PC-3 (cell line): ENCODE data around the gene ARSG. TPM values are rescaled to one million over a fixed set of nuclear protein-coding genes. Genes with fewer than 3 reads are reported as not detected.

Source experiments
- ATAC-seq: fragments of 200-7000 bp; cut with Tn5 transposase; 2 replicates; pipeline ENCODE4 v1.9.1; 2020; ENCODE audit warnings: mild to moderate bottlenecking, moderate library complexity
- BruUV-seq: library from RNA; stranded (reverse); fragments of 400-500 nt; replicated peaks from 2 replicates; lab custom pipeline; 2021; lab: Mats Ljungman, UMichigan
- CTCF ChIA-PET: fragments of 300-600 bp; sonication (Branson Sonifier 250); formaldehyde crosslinking; loops from one replicate; lab custom pipeline; 2022; ENCODE audit warnings: antibody characterized with exemption; lab: Charles Lee
- POLR2A ChIA-PET: fragments of 300-600 bp; sonication (Branson Sonifier 250); formaldehyde crosslinking; loops from one replicate; lab custom pipeline; 2022; ENCODE audit warnings: antibody characterized with exemption; ENCODE audit not compliant: unreplicated experiment; lab: Charles Lee
- DNase-seq: peaks from one replicate; pipeline ENCODE4 v3.0.0-alpha.2; 2015
- H2AFZ ChIP-seq: fragments of 300-600 bp; sonication (generic); 2 replicates; pipeline ENCODE4 v1.6.0; 2016; ENCODE audit warnings: antibody characterized with exemption, low read length
- H3F3A ChIP-seq: fragments of 300-600 bp; sonication (generic); one replicate; pipeline ENCODE4 v1.6.0; 2017; ENCODE audit warnings: antibody characterized with exemption, low read length, control low read depth, mild to moderate bottlenecking; ENCODE audit not compliant: unreplicated experiment
- H3K27ac ChIP-seq: fragments of 300-600 bp; sonication (generic); 2 replicates; pipeline ENCODE4 v1.5.1; 2016; ENCODE audit warnings: mild to moderate bottlenecking, low read length
- H3K27me3 ChIP-seq: fragments of 300-600 bp; sonication (generic); 2 replicates; pipeline ENCODE4 v1.6.1; 2016; ENCODE audit warnings: low read length, mixed read lengths
- H3K36me3 ChIP-seq: fragments of 300-600 bp; sonication (generic); 2 replicates; pipeline ENCODE4 v1.6.1; 2016; ENCODE audit warnings: low read depth, mixed run types, low read length, mixed read lengths
- H3K4me1 ChIP-seq: fragments of 300-600 bp; sonication (generic); 2 replicates; pipeline ENCODE4 v1.5.1; 2016; ENCODE audit warnings: low read length; ENCODE audit not compliant: insufficient read depth
- H3K4me2 ChIP-seq: fragments of 300-600 bp; sonication (generic); 2 replicates; pipeline ENCODE4 v1.6.0; 2016; ENCODE audit warnings: low read length
- H3K4me3 ChIP-seq: fragments of 300-600 bp; sonication (generic); 2 replicates; pipeline ENCODE4 v1.5.1; 2016; ENCODE audit warnings: mild to moderate bottlenecking, low read length, mixed read lengths
- H3K79me2 ChIP-seq: fragments of 300-600 bp; sonication (generic); 2 replicates; pipeline ENCODE4 v1.6.1; 2017; ENCODE audit warnings: low read length, mixed read lengths
- H3K9ac ChIP-seq: fragments of 300-600 bp; sonication (generic); 2 replicates; pipeline ENCODE4 v1.6.0; 2016; ENCODE audit warnings: mild to moderate bottlenecking, low read length
- H3K9me2 ChIP-seq: fragments of 300-600 bp; sonication (generic); replicated peaks from 2 replicates; pipeline ENCODE4 v1.6.1; 2016; ENCODE audit warnings: mixed run types, low read length, mixed read lengths
- H3K9me3 ChIP-seq: fragments of 300-600 bp; sonication (generic); 2 replicates; pipeline ENCODE4 v1.6.1; 2016; ENCODE audit warnings: low read length, mixed read lengths
- H4K20me1 ChIP-seq: fragments of 300-600 bp; sonication (generic); 2 replicates; pipeline ENCODE4 v1.6.1; 2016; ENCODE audit warnings: low read length, mixed read lengths
- CTCF ChIP-seq: fragments of 300-600 bp; sonication (generic); conservative IDR thresholded peaks from 2 replicates; pipeline ENCODE4 v1.5.1; 2017; ENCODE audit warnings: antibody characterized with exemption, low read depth, mild to moderate bottlenecking, low read length
- EZH2 ChIP-seq: fragments of 300-600 bp; sonication (generic); IDR thresholded peaks from one replicate; pipeline ENCODE4 v1.6.1; 2017; ENCODE audit warnings: antibody characterized with exemption, mild to moderate bottlenecking, low read length; ENCODE audit not compliant: unreplicated experiment
- EZH2phosphoT487 ChIP-seq: fragments of 300-600 bp; sonication (generic); IDR thresholded peaks from 2 replicates; pipeline ENCODE4 v1.6.1; 2018; ENCODE audit warnings: mild to moderate bottlenecking, antibody characterized with exemption, low read length, borderline replicate concordance
- intact Hi-C: fragments of 100-400 bp; cut with micrococcal nuclease; formaldehyde crosslinking; loops from 2 replicates; pipeline ENCODE4 v1.9.0; 2023
- total RNA-seq: library from RNA; depleted of rRNA; stranded (reverse); fragments of >200 nt; gene quantifications from 2 replicates; pipeline ENCODE4 v1.2.3, GENCODE V29; 2014

ARSG gene
- total RNA-seq, 1 experiment from 2014 or later = 2.1 TPM

- BruUV-seq = no TSS peak
- ATAC-seq = no peak
- Histone ChIP-seq H3K27ac (no peak overlapping the region), H2AFZ (no peak overlapping the region), H3K4me1 (peaks cover 10% of the 10 kb centered on the region), H3K27me3 (no peaks in the 10 kb centered on the region), H3F3A (no peaks in the 10 kb centered on the region), H4K20me1 (no peaks in the 10 kb centered on the region), H3K9me2 (no peaks in the 10 kb centered on the region), H3K9me3 (no peaks in the 10 kb centered on the region), H3K36me3 (no peaks in the 10 kb centered on the region), H3K4me2 (no peak overlapping the region), H3K4me3 (no peak overlapping the region), H3K79me2 (no peaks in the 10 kb centered on the region), H3K9ac (no peak overlapping the region)
- TF ChIP-seq CTCF (no peak), EZH2phosphoT487 (no peak), EZH2 (no peak)
- DNase-seq = no peak
- intact Hi-C loops = no loop called here
- ChIA-PET CTCF (no interaction called here), POLR2A (no interaction called here)
These were observed 5.2 kb downstream of the ARSG start for GRCh38 chr17:68296217-68297191.

GRCh38 chr17:68297195-68297594 lies 5.9 kb downstream of the ARSG start:
- ATAC-seq (no peak), DNase-seq (no peak)
- Histone ChIP-seq H3K9me3 (no peaks in the 10 kb centered on the region), H4K20me1 (no peaks in the 10 kb centered on the region), H3K36me3 (no peaks in the 10 kb centered on the region), H3F3A (no peaks in the 10 kb centered on the region), H3K27me3 (no peaks in the 10 kb centered on the region), H3K4me3 (no peak overlapping the region), H2AFZ (no peak overlapping the region), H3K9ac (no peak overlapping the region), H3K27ac (no peak overlapping the region), H3K4me2 (no peak overlapping the region), H3K9me2 (no peaks in the 10 kb centered on the region), H3K4me1 (peaks cover 9% of the 10 kb centered on the region), H3K79me2 (no peaks in the 10 kb centered on the region)
- BruUV-seq = no TSS peak
- ChIA-PET POLR2A (no interaction called here), CTCF (no interaction called here)
- intact Hi-C loops = no loop called here
- TF ChIP-seq CTCF (no peak), EZH2phosphoT487 (no peak), EZH2 (no peak)

GRCh38 chr17:68298601-68299000 lies 7.3 kb downstream of the ARSG start:
- Histone ChIP-seq H3F3A (no peaks in the 10 kb centered on the region), H3K27ac (no peak overlapping the region), H3K4me3 (no peak overlapping the region), H3K27me3 (no peaks in the 10 kb centered on the region), H3K4me2 (no peak overlapping the region), H4K20me1 (no peaks in the 10 kb centered on the region), H3K79me2 (no peaks in the 10 kb centered on the region), H3K9ac (no peak overlapping the region), H3K36me3 (no peaks in the 10 kb centered on the region), H3K9me2 (no peaks in the 10 kb centered on the region), H2AFZ (no peak overlapping the region), H3K4me1 (no peaks in the 10 kb centered on the region), H3K9me3 (no peaks in the 10 kb centered on the region)
- BruUV-seq = no TSS peak
- intact Hi-C loops = no loop called here
- TF ChIP-seq CTCF (no peak), EZH2phosphoT487 (no peak), EZH2 (no peak)
- ChIA-PET POLR2A (no interaction called here), CTCF (no interaction called here)
- ATAC-seq (no peak), DNase-seq (no peak)
